Breast epithelium (tissue), 3 donors: ENCODE results near the gene ZSCAN29.
A peak's percentile ranks its signal among the peaks of the same experiment; 100 is the strongest.

Experiments
- POLR2AphosphoS5 ChIP-seq, 3 donors: sonication (generic); formaldehyde crosslinking; IDR thresholded peaks; one replicate each; pipeline ENCODE4 v1.6.1; 2017; ENCODE audit warnings: antibody characterized with exemption in 3 of 3
- TF ChIP-seq, protein P1 (sequence below), 3 donors: fragments of 450-650 bp; IDR thresholded peaks; one replicate each; pipeline ENCODE4 v1.5.1; 2016 to 2017; ENCODE audit warnings: antibody characterized with exemption in 3 of 3, mild to moderate bottlenecking in 3 of 3, moderate library complexity in 3 of 3

DNA sequence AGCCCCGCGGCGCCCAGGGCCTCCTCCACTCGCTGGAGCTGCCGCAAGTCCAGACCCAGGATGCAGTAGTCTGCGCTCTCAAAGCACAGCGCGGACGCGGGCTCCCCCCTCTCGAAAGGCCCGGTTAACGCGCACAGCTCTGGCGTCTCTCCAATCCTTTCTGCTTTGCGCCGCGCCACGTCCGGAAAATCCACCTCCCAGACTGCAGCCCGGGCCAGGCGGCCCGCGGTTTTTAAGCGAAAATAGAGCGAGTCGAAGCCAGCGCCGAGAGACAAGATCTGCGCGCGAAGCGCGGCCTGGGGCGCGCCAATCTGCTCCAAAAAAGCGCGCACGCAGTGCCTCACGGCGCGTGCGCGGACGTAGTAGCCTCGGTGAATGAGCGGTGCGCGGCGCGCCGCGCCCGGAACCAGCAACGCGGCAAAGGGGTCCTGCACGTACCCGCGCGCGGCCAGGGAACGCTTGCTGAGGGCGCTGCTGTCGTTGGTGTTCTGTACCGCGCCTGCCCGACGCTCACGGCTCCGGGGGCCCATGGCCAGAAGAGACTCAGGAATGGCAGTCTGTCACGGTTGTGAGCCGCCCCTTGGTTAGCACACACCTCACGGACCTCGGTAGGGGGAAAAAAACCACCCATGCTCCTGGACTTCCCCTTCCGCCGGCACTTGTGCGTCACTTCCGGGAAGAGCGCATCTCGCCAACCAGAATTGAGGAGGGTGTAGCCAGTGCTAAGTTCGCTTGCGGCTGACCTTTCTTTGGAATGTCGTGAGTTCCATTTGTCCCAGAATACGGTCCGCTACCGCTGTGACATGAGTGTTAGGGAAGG lies 40.7 kb downstream of the ZSCAN29 start, which contains the start of gene LCMT2:
- TF ChIP-seq, protein P1, sequence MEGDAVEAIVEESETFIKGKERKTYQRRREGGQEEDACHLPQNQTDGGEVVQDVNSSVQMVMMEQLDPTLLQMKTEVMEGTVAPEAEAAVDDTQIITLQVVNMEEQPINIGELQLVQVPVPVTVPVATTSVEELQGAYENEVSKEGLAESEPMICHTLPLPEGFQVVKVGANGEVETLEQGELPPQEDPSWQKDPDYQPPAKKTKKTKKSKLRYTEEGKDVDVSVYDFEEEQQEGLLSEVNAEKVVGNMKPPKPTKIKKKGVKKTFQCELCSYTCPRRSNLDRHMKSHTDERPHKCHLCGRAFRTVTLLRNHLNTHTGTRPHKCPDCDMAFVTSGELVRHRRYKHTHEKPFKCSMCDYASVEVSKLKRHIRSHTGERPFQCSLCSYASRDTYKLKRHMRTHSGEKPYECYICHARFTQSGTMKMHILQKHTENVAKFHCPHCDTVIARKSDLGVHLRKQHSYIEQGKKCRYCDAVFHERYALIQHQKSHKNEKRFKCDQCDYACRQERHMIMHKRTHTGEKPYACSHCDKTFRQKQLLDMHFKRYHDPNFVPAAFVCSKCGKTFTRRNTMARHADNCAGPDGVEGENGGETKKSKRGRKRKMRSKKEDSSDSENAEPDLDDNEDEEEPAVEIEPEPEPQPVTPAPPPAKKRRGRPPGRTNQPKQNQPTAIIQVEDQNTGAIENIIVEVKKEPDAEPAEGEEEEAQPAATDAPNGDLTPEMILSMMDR (IDR thresholded peaks at IDR 0.05), result peak in 1 of 3 donors; percentile 18
- TF ChIP-seq POLR2AphosphoS5 (IDR thresholded peaks at IDR 0.05), result peak in 2 of 3 donors; percentile 35 to 68
